ENCODE results near the gene CELF2.

The CELF2 gene

GRCh38 chr10:10968257-10968588 lies 49.4 kb upstream of the CELF2 start:
- no peak overlapping the region for H3K4me3 ChIP-seq (ENCODE audit: low read depth, low read length)
- H3K27ac ChIP-seq (ENCODE audit: extremely low read depth, low read depth, low read length): no peak overlapping the region
- H3K9me3 ChIP-seq (ENCODE audit: control insufficient read depth, insufficient read depth, low read depth, low read length): no peaks in the 10 kb centered on the region
- ChIA-PET CTCF (no interaction called here), POLR2A (no interaction called here)
- TF ChIP-seq ZNF366 (tag by site-specific recombination; conservative IDR thresholded peaks at IDR 0.05) (no peak), ZNF600 (tag by site-specific recombination; IDR thresholded peaks at IDR 0.05) (no peak), ZNF513 (tag by site-specific recombination; IDR thresholded peaks at IDR 0.05) (no peak), ZNF157 (tag by site-specific recombination; IDR thresholded peaks at IDR 0.05) (no peak), ZNF175 (tag by site-specific recombination; IDR thresholded peaks at IDR 0.05) (no peak), ZFP41 (tag by site-specific recombination; IDR thresholded peaks at IDR 0.05; ENCODE audit: borderline replicate concordance) (no peak), ZNF391 (tag by site-specific recombination; IDR thresholded peaks at IDR 0.05; ENCODE audit: borderline replicate concordance, low read depth) (no peak), ZBTB8A (tag by site-specific recombination; IDR thresholded peaks at IDR 0.05) (no peak), ZNF121 (tag by site-specific recombination; IDR thresholded peaks at IDR 0.05) (no peak), ZNF16 (tag by site-specific recombination; IDR thresholded peaks at IDR 0.05; ENCODE audit: low read depth) (no peak), ZXDB (tag by site-specific recombination; IDR thresholded peaks at IDR 0.05) (no peak), RBAK (tag by site-specific recombination; IDR thresholded peaks at IDR 0.05) (no peak), SETDB1 (IDR thresholded peaks at IDR 0.05; ENCODE audit: insufficient read length, low read length) (no peak), ZNF639 (tag by site-specific recombination; IDR thresholded peaks at IDR 0.05) (no peak), ZNF239 (tag by site-specific recombination; IDR thresholded peaks at IDR 0.05) (no peak)
- TF ChIP-seq, protein P1, sequence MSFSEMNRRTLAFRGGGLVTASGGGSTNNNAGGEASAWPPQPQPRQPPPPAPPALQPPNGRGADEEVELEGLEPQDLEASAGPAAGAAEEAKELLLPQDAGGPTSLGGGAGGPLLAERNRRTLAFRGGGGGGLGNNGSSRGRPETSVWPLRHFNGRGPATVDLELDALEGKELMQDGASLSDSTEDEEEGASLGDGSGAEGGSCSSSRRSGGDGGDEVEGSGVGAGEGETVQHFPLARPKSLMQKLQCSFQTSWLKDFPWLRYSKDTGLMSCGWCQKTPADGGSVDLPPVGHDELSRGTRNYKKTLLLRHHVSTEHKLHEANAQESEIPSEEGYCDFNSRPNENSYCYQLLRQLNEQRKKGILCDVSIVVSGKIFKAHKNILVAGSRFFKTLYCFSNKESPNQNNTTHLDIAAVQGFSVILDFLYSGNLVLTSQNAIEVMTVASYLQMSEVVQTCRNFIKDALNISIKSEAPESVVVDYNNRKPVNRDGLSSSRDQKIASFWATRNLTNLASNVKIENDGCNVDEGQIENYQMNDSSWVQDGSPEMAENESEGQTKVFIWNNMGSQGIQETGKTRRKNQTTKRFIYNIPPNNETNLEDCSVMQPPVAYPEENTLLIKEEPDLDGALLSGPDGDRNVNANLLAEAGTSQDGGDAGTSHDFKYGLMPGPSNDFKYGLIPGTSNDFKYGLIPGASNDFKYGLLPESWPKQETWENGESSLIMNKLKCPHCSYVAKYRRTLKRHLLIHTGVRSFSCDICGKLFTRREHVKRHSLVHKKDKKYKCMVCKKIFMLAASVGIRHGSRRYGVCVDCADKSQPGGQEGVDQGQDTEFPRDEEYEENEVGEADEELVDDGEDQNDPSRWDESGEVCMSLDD (tag by site-specific recombination; IDR thresholded peaks at IDR 0.05): no peak
- H3K4me1 ChIP-seq (ENCODE audit: control insufficient read depth, insufficient read depth, low read length): no peaks in the 10 kb centered on the region
- H3K36me3 ChIP-seq (ENCODE audit: control insufficient read depth in 2 of 2, insufficient read depth in 1 of 2, low read length in 2 of 2): no peaks in the 10 kb centered on the region

DNA sequence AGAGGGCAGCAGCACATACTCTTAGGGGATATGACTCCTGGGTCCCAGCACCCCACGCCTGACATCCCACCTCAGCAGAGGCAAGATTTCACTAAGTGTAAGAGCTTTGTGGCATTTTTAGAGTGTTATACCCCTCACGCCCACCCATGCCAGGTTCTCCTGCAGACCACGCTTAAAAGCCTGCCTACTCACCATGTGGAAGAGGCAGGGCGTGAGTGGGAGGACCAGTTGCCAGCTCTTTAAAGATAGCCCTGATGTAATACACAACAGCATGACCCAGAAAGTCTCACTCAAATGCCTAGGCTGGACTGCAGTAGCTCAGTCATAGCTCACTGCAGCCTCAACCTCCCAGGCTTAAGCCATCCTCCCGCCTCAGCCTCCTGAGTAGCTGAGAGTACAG lies 44.4 kb upstream of the CELF2 start:
- TF ChIP-seq ZNF292 (tag by site-specific recombination; IDR thresholded peaks at IDR 0.05; ENCODE audit: borderline replicate concordance, low read depth): no peak
- no peak for TF ChIP-seq BCL11A (tag by site-specific recombination; IDR thresholded peaks at IDR 0.05; ENCODE audit: low read depth)
- no peak for TF ChIP-seq ZNF626 (tag by site-specific recombination; IDR thresholded peaks at IDR 0.05)
- TF ChIP-seq ZNF423 (tag by site-specific recombination; IDR thresholded peaks at IDR 0.05): no peak
- TF ChIP-seq ZFP3 (tag by site-specific recombination; IDR thresholded peaks at IDR 0.05; ENCODE audit: low read depth): no peak
- no peak for TF ChIP-seq PRDM1 (tag by site-specific recombination; IDR thresholded peaks at IDR 0.05)
- no peak for TF ChIP-seq ZXDB (tag by site-specific recombination; IDR thresholded peaks at IDR 0.05)
- no peak for TF ChIP-seq ZNF747 (tag by site-specific recombination; IDR thresholded peaks at IDR 0.05)
- TF ChIP-seq ZFHX2 (tag by site-specific recombination; conservative IDR thresholded peaks at IDR 0.05): peak; percentile 87
- TF ChIP-seq, protein P2, sequence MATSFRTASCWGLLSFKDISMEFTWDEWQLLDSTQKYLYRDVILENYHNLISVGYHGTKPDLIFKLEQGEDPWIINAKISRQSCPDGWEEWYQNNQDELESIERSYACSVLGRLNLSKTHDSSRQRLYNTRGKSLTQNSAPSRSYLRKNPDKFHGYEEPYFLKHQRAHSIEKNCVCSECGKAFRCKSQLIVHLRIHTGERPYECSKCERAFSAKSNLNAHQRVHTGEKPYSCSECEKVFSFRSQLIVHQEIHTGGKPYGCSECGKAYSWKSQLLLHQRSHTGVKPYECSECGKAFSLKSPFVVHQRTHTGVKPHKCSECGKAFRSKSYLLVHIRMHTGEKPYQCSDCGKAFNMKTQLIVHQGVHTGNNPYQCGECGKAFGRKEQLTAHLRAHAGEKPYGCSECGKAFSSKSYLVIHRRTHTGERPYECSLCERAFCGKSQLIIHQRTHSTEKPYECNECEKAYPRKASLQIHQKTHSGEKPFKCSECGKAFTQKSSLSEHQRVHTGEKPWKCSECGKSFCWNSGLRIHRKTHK (tag by site-specific recombination; IDR thresholded peaks at IDR 0.05): no peak
- TF ChIP-seq ZBTB21 (tag by site-specific recombination; IDR thresholded peaks at IDR 0.05): no peak
- no peak for TF ChIP-seq HOXA7 (CRISPR knock-in tag; IDR thresholded peaks at IDR 0.05; ENCODE audit: borderline replicate concordance)
- no peak for TF ChIP-seq ZNF623 (tag by site-specific recombination; IDR thresholded peaks at IDR 0.05)
- no peak for TF ChIP-seq KLF1 (tag by site-specific recombination; IDR thresholded peaks at IDR 0.05)
- TF ChIP-seq EGR2 (tag by site-specific recombination; IDR thresholded peaks at IDR 0.05; ENCODE audit: low read depth): peak; percentile 82
- no peak for TF ChIP-seq ZNF837 (tag by site-specific recombination; IDR thresholded peaks at IDR 0.05)
- Histone ChIP-seq H3K4me1 (ENCODE audit: control insufficient read depth, insufficient read depth, low read length) (no peaks in the 10 kb centered on the region), H3K27ac (ENCODE audit: extremely low read depth, low read depth, low read length) (no peak overlapping the region), H3K36me3 (ENCODE audit: control insufficient read depth in 2 of 2, insufficient read depth in 1 of 2, low read length in 2 of 2) (no peaks in the 10 kb centered on the region), H3K4me3 (ENCODE audit: low read depth, low read length) (no peak overlapping the region), H3K9me3 (ENCODE audit: control insufficient read depth, insufficient read depth, low read depth, low read length) (no peaks in the 10 kb centered on the region)
- POLR2A ChIA-PET: no interaction called here
- CTCF ChIA-PET: no interaction called here
